Right ventricle myocardium inferior (tissue), 1 donor: ENCODE results near the gene AQP7. TPM values are rescaled to one million over a fixed set of nuclear protein-coding genes. Genes with fewer than 3 reads are reported as not detected.
"Not testable (repeated sequence)": the region's sequence is repeated elsewhere in the genome, so short reads cannot be mapped to it uniquely, and the experiment has no call there.

Experiments
- ATAC-seq: fragments of 200-7000 bp; cut with Tn5 transposase; one replicate; pipeline ENCODE4 v1.9.1; 2020; ENCODE audit warnings: mild to moderate bottlenecking, moderate library complexity
- DNase-seq: peaks from one replicate; pipeline ENCODE4 v3.0.0; 2021; ENCODE audit errors: missing footprints
- intact Hi-C: fragments of 100-400 bp; cut with DNase I; formaldehyde crosslinking; loops from one replicate; pipeline ENCODE4 v1.11.0; 2022
- total RNA-seq: library from RNA; stranded (reverse); fragmentation: NEBNext Ultra II Directional; extraction: Animal tissue kit (Norgen Biotek cat#: 25700); gene quantifications from one replicate; pipeline ENCODE4 v1.2.1, GENCODE V29; 2021
- donor health status: DM: no; HTN: yes; CAD: no; lungs with severe emphysema.

Gene AQP7
- total RNA-seq, 1 donor from 2014 or later: 147 TPM

DNA sequence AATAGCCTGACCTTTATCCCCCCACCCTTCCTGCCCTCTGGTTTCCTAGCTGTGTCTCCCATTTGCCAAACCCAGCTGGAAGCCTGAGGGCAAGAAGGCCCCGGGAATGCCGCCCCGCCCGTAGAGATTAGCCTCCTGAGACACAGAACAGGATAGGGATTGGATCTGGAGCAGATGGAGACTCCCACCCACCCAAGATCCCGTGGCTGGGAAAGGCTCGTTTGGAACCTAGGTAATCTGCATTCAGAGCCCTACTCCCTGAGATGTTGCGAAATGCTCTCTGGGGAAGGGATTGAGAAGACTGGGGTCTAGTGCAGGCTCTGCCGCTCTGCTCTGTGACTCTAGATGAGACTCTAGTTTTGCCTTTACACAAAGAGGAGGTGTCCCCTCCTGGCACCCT, 34.1 kb upstream of the AQP7 start:
- no peak for DNase-seq
- ATAC-seq: no peak
- intact Hi-C loops: no loop called here

DNA sequence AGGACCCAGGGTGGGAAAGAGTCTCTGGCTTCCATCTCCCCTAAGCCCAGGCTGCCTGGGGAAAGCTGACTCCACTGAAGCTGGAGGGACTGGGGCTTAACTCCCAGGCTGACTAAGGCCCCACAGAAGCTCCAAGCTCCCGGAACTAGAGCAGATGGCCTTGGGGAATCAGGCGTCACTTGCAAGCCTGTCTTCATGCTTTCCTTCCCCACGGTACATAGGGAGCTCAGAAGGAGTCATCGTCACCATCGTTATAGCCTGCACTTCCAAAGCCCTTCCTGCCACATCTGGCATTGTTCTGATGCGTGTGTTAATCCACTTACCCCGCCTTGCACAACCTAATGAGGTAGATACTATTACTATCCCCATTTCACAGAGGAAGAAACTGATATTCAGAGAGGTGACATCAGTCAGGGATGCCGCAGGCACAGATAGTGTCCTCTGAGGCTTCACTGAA, 33.5 kb upstream of the AQP7 start:
- no peak for DNase-seq
- no peak for ATAC-seq
- intact Hi-C loops: no loop called here

DNA sequence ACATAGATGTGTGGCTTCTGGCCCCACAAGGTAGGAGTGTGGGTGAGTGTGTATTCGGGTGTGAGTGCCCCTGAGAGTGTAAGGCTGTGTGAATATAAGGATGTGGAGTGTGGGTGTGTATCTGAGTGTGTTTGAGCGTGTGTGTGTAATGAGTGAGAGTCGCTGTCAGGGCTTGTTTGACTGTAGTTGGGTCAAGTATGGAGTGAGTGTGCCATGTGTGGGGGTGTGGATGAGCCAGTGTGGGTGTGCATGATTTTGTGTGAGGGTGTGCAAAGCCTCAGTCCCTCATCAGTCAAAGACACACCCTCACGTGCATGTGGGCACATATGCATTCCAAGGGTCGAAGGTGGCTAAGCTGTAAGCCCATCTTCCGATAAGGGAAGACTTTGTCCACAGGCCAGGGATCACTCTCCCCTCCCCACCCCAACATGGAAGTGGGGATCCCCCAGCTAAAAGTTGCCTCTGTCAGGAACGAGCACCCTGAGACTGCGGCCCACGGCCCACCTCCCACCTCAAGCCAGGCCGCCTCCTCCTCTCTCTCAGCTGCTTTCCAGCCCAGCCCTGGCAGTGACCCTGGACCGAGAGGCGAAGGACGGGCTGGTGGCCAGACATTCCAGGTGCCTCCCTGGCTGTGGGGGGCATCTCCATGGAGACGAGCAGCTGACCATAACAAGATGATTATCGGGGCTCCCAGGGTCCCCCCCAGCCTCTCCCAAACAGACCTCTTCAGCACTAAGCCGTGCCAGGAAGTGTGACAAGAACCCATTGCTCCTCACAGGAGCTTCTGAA, 32.1 kb upstream of the AQP7 start:
- DNase-seq (no peak), ATAC-seq (no peak)
- intact Hi-C loops: no loop called here

DNA sequence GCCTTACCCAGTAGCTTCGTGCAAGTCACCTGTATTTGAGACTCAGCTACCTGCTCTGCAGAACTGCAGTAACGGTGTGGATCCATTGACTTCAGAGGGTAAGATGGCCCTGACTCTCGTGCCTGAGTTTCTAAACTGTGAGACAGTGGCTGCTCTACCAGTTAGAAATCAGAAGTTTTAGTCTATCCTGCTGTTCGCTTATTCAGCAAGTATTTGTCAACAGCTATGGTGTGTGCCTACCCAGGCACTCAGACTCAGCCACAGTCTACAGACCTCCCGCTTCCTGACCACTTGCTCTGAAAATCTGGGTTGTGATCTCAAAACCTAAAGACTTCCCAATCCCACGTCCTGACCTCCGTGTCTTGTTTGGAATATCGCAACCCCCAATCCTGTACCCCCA, 31.5 kb upstream of the AQP7 start:
- intact Hi-C loops: no loop called here
- DNase-seq (no peak), ATAC-seq (no peak)

DNA sequence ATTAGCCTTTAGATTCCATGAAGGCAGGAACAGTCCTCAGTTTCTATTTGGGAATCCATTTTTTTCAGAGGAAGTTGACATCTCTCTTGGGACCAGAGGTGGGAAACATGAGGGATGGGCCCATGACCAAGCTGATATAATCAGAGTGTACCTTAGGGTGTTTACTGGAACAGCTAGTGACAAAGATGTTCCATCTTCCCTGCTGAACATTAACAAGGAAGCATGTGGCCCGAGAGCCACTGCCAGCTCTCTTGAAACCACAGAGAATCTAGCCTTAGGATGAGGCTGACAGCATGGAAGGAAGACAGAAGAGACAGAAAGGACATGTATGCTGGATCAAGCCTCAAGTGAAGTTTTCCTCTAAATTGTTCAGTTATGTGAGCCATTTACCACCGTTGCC, 29.1 kb upstream of the AQP7 start:
- no peak for ATAC-seq
- intact Hi-C loops: no loop called here
- DNase-seq: no peak

DNA sequence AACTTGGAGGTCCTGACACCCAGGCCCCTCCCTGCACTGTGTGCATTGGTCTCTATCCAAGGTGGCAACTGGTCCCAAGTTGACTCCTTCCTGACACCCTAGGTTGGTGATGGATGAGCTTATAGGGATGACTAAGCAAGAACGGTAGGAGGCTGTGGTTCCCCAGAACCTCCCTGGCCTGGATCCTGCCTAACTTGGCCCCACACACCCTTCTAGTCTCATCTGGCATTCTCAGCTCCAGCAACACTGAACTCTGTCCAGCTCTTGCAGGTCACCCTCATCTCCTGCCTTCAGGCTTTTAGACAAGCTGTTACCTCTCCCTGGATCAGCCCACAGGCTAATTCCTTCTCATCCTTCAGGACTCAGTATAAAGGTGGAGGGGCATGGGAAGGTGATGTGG, 28.6 kb upstream of the AQP7 start:
- DNase-seq: no peak
- intact Hi-C loops: no loop called here
- ATAC-seq: peak; percentile 24

DNA sequence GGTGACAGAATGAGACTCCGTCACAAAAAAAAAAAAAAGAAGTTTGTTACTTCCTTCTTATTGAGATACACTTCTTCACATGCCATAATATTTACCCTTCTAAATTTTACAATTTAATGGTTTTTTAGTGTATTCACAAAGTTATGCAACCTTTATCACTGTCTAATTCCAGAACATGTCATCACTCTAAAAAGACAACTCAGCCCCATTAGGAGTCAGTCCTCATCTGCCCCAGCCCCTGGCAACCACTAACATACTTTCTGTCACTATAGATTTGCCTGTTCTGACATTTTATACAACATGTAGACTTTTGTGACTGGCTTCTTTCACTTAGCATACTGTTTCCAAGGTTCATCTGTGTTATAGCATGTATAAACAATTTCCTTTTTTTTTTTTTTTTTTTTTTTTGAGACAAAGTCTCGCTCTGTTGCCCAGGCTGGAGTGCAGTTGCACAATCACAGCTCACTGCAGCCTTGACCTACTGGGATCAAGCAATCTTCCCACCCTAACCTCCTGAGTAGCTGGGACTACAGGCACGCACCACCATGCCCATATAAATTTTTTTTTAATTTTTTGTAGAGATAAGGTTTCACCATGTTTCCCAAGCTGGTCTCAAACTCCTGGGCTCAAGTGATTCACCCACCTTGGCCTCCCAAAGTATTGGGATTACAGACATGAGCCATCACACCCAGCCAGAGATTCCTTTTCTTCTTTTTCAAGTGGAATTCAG, 27.1 kb upstream of the AQP7 start:
- intact Hi-C loops: no loop called here
- DNase-seq (no peak), ATAC-seq (no peak)

DNA sequence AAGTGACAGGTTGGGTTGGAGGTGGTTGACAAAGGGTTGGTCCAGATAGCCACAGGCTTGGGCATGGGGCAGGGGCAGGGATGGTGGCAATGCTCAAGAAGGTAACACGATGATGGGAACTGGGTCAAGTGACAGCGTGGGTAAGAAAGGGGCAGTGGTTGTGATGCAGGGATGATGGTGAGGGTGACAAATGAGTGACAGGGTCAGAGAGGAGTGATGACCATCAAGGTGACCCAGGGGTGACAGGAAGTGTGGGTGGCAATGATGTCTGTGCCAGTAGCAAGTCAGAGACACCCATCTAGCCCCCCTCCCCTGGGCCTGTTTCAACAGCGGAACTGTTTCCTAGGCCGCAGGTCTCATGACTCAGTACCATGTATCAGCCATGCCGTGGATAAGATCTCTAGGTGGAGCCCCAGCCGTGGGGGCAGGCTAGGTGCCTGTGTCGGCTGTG, 24.5 kb upstream of the AQP7 start:
- DNase-seq (no peak), ATAC-seq (no peak)
- intact Hi-C loops: no loop called here

DNA sequence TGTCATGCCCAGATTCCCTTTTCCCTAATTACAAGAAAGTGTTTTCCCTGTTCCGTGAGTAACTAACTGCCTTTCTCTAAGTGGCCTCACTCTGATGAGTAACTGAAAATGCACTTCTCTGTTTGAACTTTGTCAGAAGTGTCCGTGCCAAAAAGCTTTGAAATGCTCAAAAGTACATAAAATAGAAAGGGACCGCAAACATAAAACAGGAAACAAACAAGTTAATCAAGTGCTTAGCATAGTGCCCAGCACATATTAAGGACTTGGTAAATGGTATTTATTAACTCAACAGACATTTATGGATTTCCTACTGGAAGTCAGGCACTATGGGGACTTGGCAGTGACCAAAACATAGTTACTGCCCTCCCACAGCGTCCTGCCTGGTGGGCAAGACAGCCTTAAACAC, 22.8 kb upstream of the AQP7 start:
- intact Hi-C loops: no loop called here
- no peak for DNase-seq
- no peak for ATAC-seq

DNA sequence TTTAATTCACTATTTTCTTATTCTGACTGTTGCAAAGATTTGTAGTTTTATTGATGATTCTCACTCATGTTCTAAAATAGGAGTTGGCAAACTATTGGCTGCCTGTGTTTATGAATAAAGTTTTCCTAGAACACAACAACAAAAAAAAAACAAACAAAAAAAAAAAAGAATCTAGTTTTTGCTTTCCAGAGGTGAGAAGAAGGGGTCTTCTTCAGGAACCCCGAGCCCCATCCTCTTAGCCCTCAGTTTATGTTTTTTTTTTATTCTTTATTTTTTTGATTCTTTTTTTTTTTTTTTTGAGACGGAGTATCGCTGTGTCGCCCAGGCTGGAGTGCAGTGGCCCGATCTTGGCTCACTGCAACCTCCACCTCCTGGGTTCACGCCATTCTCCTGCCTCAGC, 22.1 kb upstream of the AQP7 start:
- DNase-seq, intact Hi-C loops, ATAC-seq: not testable (repeated sequence)

DNA sequence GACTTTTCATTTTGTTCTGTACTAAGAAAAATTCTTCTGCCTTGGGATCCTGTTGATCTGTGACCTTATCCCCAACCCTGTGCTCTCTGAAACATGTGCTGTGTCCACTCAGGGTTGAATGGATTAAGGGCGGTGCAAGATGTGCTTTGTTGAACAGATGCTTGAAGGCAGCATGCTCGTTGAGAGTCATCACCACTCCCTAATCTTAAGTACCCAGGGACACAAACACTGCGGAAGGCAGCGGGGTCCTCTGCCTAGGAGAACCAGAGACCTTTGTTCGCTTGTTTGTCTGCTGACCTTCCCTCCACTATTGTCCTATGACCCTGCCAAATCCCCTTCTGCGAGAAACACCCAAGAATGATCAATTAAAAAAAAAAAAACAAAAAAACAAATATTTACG, 21.7 kb upstream of the AQP7 start:
- ATAC-seq, intact Hi-C loops, DNase-seq: not testable (repeated sequence)

DNA sequence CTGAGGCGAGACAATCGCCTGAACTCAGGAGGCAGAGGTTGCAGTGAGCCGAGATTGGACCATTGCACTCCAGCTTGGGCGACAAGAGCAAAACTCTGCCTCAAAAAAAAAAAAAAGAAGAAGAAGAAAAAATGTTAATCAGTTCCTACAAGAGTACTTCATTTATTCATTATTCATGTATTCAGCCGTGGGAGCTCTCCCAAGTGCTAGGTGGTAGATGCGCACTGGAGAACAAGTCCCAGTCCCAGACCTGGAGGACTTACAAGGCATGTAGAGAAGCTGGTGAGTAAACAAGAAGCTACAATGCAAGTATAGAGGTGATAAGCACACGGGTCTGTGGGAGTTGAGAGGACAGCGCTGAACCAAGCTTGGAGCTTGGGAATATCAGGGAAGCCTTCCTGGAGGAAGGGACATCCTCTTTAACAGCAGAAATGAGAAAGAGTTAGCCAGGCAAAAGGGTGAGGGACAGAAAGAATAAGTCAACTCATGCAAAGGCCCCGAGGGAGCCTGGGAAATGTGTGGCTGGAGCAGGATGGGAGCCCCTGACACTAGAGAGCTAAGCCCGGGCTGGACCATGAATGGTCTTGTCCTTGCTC, 17.4 kb upstream of the AQP7 start:
- DNase-seq (no peak), ATAC-seq (no peak)
- intact Hi-C loops: loop anchor here (5.0 kb wide), 1 partner anchor 47 kb away; no protein-coding TSS in a partner anchor

DNA sequence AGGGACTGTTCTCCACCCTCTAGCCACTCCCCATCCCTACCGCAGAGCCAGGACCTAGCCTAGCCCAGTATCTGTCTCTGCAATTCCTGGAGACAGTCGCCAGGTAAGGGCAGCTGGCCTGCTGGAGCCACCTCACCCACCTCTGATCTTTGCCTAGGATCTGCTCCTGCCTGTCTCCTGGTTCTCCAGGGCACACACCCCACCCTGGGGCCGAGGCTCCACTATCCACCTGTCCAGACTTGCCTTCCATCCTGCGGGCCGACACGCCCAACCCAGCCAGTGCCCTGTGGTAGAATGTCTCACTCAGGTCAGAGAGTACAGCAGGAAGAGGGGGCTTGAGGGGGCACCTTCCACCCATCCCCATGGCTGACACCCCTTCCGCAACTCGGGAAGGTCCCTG, 15.7 kb upstream of the AQP7 start:
- intact Hi-C loops: loop anchor here (5.0 kb wide), 1 partner anchor 49 kb away; no protein-coding TSS in a partner anchor
- ATAC-seq (no peak), DNase-seq (no peak)

DNA sequence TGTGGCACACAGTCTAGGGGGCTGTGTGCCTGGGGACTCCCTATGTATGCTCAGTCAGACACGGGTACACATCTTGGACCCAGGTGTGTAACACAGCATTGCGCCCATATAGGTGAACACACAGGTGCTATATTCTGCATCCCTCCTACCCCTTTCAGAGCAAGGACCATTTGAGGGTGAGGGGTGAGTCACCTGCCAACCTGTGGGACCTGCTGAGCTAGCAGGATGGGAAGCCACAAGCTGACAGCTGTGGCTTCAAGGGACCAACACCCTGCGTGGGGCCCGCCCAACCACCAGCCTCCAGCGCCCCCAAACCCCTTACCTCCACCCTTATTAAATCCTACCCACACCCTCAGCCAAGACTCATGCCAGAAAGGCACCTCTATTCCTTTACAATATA, 14.6 kb upstream of the AQP7 start:
- DNase-seq (no peak), ATAC-seq (no peak)
- intact Hi-C loops: loop anchor here (5.0 kb wide), 1 partner anchor 50 kb away; no protein-coding TSS in a partner anchor

DNA sequence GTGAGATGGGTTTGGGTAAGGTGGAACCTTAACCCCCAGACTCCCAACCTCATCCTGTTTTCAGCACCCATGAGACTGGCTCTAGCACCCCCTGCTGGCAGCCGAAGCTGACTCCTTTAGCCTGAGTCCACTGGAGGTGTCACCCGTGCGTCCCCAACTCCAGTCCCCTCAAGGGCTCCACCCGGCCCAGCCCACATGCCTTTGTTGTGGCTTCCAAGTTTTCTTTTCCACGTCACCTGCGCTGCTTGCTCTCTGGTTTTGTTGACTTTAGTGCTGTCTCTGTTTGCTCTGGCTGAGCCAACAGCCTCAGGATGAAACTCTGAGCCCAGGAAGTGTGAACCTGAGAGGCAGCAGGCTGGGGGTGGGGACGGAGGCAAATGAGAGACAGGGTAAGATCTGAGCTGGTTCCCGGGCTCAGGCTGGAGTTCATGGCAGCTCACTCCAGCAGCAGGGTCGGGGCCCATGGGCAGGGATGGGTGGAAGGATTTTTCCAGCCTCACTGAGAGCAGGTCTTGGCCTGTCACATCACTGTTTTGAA, 13.2 kb upstream of the AQP7 start:
- intact Hi-C loops: loop anchor here (1.0 to 5.0 kb wide), 3 partner anchors 40 to 128 kb away; no protein-coding TSS in a partner anchor
- ATAC-seq (peak; percentile 70), DNase-seq (peak; percentile 84)

DNA sequence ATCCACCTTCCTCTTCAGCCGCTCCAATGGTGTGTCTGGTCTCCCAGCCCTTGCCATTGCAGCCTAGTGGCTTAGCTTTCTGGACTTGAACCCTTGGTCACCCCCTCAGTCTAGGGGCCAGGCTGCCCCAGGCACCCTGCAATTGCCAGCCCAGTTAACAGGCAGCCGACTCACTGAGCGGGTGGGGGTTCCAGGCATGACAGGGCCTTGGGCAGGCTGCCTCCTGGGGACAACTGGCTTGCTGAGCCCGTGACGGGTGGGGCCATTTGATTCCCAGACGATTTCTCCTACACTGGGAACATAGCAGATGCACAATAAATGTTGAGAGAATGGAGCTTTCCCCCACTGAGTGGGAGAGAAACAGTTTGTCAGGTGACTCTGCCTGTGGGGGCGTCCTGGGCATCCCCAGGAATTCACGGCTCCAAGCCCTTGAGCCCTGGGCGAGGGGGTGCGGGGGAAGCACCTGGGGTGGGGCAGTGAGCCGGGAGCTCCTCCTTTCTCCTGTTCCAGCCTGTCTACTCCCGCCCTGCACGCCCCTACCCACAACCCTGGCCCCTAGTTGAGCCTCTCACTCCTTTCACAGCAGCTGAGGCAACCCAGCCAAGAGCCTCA, 12.6 kb upstream of the AQP7 start:
- no peak for ATAC-seq
- intact Hi-C loops: loop anchor here (1.0 to 5.0 kb wide), 4 partner anchors 32 to 128 kb away; partner anchors contain the start of gene AQP3

DNA sequence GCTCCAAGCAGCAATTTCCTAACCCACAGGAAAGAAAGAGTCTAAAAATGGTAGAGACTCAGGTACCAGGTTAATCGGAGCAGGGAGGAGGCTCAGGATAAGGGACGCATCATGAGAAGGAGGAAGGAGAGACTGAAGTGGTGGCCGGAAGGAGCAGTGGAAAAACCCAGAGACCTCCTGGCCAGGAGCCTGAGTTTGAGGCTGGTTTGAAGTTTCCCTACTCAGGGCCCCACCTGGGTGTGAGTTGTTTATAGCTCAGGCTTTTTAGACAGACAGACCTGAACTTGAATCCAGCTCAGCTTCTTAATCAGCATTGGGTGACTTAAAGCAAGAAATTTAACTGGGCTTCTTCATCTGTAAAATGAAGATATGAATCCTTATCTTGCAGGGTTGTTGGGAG, 11.9 kb upstream of the AQP7 start:
- intact Hi-C loops: loop anchor here (5.0 kb wide), 1 partner anchor 33 kb away; the partner anchor contains the start of gene AQP3
- DNase-seq (no peak), ATAC-seq (no peak)

More for the DNA sequence above, 12.6 kb upstream of the AQP7 start:
- DNase-seq: no peak

DNA sequence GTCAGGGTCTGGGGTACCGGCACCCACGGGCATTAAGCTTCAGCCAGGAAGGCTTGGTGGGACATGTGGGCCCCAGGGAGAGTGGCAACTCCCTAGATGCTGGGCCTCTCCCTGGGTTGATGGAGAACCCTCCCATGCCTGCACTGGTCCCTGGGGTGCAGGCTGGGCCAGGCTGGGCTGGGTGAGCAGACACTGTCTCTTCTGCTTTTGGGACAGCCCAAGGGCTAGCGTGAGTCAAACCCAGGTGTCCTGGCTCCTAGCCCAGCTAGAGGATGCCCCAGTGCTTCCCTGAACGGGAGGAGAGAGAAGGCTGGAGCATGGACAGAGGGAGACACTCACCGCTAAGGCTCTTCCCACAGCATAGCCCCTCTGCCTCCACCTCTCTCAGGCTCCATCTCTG, 5.7 kb upstream of the AQP7 start:
- intact Hi-C loops: no loop called here
- ATAC-seq (no peak), DNase-seq (no peak)

DNA sequence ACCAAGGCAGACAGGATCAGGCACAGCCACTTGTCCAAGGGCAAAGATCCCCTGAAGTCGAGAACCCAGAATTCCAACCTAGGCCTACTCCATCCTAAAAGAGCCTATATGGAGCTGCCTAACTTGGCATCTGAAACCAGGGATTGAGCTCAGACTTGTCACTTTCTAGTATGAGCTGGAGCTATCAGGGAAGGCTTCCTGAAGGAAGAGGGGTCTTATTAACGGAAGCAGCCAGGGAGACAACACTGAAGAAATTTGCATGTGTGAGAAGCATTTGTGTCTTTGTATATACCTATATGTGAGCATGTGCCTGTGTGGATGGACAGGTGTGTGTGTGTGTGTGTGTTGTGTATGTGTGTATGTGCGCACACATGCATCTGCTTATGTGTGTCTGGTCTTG, 4.7 kb upstream of the AQP7 start:
- ATAC-seq: no peak
- intact Hi-C loops: no loop called here
- DNase-seq: no peak
